Activated CD4-positive, alpha-beta T cell treated with anti-CD3 and anti-CD28 coated beads, Interleukin-10, Interleukin-2, amounts not matched to agents 100 ng/mL and 50 ng/mL, durations not matched to agents 16 hours and 8 hours (primary cell): ENCODE results near the gene EXOC4.

Experiments
- DNase-seq: peaks from one replicate; pipeline ENCODE4 v3.0.0-alpha.2; 2020

The EXOC4 gene

DNA sequence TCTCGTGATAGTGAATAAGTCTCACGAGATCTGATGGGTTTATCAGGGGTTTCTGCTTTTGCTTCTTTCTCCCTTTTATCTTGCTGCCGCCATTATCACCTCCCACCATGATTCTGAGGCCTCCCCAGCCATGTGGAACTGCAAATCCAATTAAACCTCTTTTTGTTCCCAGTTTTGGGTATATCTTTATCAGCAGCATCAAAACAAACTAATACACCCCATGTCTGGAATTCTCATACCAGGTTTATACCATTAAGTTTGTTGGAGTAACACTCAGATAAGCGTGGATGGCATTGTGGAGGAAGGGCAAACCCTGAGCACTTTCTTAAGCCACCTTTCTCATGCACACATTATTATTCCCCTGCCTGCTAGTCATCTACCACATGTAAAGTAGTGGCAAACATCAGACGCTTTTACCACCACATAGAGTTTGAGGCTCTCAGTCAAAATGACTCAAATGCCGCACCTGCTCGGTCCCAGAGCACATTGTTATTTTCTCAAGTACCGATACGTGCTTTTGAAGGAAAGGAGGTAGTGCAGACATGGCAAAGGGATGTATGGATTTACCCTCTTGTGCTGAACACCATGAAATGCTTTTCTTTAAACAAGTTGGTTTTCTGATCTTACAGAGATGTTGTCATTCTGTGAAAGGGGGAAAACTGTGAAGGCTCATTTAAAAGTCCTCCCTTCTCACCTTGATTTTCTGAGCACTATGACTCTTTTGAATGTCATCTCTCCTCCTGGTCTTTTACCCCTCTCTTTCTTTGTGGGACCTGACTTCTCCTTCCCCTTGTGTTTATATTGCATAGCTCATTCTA, 429.7 kb downstream of the EXOC4 start:
- DNase-seq = no peak

DNA sequence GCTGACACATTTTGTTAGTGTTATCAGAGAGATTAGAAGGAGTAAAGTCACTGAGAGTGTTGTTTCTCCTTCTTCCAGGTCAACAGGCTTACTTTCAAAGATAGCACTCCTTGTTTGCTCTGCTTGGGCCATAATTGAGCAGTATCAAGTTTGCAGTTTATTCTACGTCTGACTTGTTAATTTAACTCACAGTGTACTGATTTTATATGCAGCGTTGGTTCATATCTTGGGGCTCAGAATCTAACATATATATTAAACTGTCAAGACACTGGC, 430.2 kb downstream of the EXOC4 start:
- DNase-seq = no peak

DNA sequence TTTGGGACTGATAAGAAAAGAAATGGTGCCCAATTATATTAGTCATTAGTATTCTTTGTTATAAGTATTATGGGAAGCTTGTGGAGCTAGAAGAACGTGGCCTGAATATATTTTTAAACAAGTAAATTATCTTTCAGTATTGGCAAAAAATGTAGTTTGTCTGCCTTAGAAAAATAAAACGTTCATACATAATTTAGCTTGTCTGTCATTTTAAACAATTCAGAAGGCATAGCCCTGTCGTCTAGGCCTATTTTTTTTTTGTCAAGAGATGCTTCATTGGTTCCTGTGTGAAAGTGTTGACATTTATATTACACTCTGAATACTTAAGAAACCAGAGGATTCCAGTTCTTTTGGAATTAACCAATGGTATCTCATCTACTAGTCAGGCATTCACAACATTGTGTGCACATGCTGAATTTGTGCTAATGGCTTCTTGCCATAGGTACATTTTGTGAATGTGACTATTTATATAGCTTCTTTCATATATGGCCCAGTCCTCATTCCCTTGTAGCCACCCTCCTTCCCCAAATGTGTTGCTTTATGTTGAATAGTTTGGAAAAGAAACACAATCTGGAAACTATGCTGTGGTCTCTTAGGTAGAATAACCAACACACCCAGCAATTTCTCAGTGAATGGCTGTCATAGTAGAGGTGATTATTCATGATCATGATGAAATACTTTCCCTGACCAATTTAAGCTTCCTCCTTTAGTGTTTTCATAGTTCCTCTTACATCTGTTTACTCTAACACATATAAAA, 435.8 kb downstream of the EXOC4 start:
- no peak for DNase-seq

DNA sequence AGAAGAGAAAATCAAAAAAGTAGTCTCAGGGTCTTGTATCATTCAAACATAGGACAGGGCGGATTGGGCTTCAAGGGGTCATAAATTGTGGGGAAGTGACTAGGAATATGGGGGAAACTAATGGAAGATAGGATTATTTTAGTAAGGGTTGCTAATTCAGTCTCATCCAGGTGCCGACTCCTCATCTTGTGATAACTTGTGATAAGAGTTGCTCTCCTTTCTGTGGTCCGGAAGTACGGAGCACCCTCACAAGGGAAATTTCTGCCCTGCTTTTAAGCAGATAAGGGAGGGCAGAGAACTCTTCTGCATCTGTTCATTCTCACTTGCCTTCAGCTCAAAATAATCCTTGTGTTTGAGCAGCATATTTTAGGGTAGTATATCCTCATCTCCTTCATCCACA, 437.9 kb downstream of the EXOC4 start:
- no peak for DNase-seq

DNA sequence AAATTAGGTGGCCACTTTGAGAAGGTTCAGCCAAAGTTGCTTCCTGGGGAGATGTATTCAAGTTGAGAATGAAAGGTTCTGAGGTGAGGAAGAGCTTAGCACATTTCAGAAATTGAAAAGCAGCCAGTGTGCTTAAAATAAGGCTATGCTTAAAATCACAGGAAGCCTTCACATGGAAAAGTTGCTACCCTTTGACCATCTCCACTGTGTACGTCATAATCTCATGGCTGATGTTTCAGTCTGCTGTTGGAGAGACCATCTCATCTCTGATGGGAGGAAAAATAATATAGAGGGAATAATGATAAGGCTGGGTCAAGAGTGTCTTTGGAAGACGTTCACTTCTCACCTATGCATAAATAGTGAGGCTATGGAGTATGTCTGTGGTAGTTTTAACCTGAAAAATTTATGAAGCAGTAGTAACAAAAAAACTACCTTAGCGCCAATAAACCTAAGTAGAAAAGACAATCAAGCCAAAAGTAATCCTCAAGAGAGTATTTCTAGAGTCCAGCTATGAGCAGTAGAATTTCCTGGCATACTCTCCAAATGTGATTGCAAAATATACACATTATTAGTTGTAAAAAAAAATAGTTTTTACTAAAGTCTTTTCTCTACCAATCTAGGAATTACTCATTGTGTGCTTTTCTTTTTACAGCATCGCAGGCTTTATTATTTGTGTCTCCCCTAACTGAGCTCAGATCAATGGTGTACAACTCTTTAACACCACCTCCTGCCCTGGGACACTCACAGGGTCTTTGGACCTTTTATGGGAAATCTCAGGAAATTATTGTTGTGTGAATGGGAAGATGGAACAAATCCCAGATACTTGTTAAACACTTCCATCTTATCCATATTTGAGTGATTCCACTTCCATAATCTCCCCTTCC, 439.1 kb downstream of the EXOC4 start:
- DNase-seq = no peak

DNA sequence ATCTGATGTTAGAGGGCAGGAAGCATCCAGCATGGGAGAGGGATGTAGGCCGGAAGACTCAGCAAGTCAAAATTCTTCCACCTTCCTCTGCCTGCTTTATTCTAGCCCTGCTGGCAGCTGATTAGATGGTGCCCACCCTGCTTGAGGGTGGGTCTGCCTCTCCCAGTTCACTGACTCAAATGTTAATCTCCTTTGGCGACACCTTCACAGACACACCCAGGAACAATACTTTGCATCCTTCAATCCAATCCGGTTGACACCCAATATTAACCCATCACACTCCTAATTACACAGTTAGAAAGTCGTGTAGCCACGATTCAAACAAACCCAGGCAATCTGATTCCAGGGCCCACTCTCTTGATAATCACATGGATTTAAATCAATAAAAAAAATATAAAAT, 440.4 kb downstream of the EXOC4 start:
- DNase-seq = no peak

DNA sequence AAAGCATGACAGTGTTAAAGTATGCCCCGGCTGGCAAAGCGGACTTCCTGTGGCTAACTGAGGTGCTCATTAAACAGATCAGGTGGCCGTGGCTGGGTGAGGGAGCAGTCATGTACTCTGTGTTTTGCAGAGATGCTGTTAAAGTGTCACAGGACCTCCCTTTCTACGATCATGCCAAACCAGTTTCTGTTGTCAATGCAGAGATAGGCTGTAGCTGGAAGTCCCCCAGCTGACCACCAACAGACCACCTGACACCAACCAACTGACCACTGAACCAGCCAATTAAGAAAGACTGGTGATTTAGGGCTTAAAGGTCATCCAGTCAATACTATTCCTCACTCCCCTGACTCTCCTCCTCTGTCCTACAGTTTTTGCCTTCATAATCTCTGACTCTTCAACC, 443.2 kb downstream of the EXOC4 start:
- DNase-seq = no peak

DNA sequence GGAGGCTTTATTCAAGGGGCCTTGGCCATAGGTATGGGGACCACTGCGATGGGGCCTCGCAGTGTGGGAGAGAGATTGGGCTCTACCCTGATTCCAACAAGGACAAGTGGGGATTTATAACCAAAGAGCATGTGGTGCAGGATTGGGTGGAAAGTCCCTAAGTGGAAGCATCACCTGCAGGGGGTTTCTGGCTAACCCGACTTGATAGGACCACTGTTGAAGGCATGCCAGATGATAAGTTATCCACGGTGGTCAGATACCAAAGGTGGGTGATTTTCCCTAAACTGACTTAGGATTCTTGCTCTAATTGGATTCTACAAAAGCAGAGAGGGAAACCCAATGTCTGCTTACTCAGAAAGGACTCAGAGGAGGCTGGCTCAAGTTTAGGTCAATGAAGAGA, 444.7 kb downstream of the EXOC4 start:
- no peak for DNase-seq

DNA sequence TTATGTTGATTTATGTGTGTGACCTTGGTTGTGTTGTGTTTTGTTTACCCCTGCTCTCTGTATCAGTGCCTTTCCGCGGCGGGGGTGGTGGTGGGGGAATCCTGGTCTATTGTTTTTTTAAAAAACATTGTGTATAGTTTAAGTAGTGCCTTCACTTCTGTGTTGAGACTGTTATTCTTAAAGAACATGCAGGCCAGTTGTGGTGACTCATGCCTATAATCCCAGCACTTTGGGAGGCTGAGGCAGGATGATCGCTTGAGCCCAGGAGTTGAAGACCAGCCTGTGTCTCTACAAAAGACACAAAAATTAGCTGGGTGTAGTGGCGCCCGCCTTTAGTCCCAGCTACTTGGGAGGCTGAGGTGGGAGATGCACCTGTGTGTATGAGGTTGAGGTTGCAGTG, 445.2 kb downstream of the EXOC4 start:
- no peak for DNase-seq

DNA sequence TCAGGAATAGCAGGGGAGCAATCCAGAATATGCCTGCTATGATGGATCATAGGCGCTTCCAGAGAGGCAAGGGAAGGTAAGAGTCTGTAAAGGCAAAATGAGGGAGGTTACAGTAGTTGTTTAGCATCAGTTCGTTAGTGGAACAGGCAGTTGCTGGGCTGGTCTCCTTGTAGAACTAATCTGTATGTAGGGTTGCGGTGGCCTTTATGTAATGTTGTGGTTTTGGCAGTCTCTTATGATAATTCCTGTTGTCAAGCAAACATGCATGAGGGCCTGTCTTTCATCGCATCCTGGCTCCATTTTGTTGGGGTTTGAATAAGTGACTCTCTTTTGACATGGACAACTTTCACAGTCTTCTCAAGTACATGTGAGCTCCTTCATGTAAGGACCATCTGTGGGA, 446.5 kb downstream of the EXOC4 start:
- no peak for DNase-seq

DNA sequence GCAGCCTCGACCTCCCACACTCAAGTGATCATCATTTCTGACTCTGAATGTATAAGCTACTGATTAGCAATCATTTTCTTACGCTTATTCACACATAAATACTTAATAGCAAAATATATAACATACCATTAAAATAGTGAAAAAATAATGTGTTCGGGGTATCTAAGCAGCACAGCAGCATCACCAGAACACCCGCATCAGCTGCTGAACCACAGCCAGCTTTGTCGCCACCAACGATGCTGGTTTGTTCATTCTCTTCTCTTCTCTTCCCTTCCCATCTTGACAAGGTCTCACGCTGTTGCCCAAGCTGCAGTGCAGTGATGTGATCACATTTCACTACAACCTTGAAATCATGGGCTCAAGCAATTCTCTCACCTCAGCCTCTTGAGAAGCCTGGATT, 449.2 kb downstream of the EXOC4 start:
- no peak for DNase-seq

DNA sequence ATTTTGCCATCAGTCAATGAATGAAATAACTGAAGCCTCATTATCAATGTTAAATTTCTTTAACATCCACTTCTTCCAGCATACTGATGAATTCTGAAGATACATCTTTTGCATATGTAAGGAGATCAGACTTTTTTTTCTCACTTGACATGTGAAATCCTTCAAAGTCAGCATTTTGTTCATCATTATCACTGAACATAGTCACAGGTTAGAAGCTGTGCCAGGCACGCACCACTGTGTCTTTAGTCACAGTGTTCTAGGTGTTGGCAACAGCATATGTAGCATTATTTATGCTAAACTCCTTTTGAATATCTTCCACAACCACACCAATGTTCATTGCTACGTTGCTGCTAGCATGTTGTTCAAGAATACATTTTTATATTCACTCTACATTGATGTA, 450.1 kb downstream of the EXOC4 start:
- DNase-seq = no peak

DNA sequence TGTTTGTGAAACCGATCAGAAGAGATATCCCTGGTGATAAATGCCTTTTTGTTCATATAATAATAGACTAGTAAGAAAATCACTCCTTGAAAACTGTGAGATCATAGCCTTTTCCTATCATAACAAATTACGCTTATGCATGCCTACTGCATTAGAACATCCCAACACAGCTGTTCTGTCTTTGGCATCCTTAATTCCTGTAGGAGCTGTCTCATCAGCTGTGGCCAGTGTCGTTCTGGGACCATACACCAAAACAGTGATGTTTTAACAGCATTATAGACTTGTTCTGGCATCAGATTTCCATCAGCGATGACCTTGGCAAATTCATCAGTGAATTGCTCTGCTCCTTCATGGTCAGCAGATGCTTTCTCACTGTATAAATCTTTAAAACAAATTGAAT, 450.7 kb downstream of the EXOC4 start:
- no peak for DNase-seq

DNA sequence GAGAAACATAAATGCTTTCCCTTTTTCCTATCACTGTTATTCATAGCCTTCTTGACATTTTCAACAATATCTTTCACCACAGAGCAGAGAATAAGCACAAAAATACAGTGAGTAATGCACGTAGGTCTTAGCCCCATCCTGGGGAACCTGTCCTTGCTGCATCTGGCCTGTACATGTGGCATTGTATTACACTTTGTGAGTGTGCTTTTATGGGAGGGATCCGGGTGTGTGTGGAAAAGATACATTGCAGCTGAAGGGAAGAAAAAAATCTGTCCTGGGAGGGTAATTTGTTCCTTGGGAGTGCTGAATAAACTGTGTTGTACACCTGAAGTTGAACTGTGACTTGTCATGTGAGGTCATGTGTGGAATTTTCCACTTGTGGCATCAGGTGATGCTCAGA, 451.6 kb downstream of the EXOC4 start:
- DNase-seq = no peak

DNA sequence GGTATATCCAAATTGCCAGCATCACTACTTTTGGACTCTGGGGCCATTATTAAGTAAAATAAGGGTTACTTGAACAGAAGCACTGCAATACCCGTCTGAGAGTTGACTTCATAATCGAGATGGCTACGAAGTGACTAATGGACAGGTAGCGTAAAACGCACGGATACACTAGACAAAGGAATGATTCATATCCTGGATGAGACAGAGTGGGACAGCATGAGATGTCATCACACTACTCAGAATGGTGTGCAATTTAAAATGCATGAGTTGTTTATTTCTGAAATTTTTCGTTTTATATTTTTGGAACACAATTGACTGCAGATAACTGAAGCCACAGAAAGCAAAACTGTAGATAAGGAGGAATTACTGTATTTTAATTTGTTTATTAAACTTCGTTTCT, 452.7 kb downstream of the EXOC4 start:
- peak; percentile 38 for DNase-seq

DNA sequence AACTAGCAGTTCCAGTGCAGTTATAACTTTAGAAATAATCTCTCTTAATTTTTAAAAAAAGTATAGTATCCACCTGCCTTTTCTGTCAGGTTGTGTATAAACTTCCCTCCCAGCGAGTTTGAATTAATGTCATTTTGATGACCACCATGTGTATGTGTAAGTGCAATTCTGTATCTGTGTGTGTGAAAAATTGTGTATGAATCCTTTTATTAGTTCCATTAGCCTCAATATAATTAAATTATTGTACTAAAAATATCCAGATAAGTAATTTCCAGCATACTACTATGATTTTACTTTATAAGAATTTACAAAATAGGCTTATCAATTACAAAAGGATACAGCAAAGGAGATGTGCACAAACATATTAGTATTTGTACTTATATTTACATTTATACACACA, 453.1 kb downstream of the EXOC4 start:
- no peak for DNase-seq

DNA sequence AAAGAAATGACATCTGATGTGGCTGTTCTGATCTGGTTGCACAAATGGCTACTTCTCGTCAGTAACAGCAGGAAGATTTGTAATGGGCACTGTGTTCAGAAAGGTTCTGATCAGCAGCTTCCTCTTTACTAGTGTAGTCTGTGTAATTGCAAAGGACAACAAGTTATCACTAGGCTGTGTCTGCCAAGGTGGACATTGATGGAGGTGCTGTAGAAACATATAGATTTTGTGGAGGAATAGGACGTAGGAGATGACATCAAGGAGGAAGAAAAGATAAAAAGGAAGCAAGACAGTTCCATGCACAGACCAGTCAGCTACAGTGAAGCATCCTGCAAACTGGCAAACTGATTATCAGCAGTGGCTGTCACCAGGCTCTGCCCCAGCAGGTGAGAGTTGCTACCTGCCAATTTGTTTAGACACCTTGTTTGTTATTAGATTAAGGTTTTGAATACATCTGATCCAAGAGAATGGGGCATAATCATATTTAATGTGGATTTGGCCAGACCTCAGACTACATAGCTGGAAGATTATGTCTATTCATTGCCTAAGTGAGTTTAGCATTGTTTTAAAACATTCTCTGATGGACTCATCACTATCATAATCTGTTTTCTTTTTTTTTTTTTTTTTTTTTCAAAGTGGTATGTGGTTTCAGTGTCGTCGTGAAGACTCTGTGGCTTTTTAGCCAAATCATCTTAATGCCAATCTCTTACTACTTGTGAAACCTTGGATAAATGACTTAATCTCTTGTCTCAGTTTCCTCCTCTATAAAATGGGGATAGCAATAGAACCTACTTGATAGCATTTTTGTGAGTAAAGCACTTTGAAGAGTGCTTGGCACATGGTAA, 456.4 kb downstream of the EXOC4 start:
- peak; percentile 0 for DNase-seq

DNA sequence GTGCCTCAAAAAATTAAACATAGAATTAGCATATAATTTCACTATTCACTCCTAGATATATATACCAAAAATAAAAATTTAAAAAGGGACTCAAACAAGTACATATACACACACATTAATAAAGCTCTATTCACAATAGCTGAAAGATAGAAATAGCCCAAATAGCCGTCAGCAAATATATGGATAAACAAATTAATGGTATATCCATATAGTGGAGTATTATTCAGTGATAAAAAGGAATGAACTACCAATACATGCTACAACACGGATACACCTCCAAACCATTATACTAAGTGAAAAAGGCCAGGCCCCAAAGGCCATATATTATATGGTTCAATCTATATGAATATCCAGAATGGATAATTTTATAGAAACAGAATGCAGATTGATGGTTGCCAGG, 459.7 kb downstream of the EXOC4 start:
- no peak for DNase-seq

DNA sequence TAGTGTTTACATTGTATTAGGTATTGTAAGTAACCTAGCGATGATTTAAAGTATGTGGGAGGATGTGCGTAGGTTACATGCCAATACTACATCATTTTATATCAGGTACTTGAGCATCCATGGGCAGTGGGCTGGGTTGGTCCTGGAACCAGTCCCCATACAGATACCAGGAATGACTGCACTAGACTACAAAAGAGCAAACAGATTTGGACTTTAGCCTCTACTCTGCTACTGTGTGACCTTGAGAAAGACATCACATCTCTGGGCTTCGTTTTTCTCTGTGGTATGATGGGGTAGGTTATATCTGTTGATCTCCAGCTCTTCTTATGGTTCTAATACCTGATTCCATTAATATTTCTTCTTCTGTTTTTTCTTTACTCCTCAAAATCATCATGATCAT, 461.8 kb downstream of the EXOC4 start:
- DNase-seq = no peak

DNA sequence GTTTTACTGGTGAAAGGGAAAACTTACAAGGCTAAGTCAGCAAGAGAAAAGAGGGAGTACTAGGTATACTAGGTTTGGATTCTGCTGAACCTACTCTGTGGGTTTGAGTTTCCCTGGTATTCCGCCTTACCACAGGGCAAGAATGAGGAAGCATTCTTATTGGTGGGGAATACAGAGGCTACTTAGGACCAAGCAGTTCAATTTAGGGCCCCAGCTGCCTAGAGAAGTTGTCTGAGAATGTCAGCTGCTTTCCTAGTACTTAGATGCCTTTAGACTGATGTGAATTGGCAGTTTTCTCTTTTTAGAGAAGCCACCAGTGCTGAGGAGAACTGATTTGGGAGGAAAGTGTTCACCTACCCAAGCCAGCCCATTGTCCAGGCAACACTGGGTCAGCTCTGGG, 465.3 kb downstream of the EXOC4 start:
- DNase-seq = no peak

DNA sequence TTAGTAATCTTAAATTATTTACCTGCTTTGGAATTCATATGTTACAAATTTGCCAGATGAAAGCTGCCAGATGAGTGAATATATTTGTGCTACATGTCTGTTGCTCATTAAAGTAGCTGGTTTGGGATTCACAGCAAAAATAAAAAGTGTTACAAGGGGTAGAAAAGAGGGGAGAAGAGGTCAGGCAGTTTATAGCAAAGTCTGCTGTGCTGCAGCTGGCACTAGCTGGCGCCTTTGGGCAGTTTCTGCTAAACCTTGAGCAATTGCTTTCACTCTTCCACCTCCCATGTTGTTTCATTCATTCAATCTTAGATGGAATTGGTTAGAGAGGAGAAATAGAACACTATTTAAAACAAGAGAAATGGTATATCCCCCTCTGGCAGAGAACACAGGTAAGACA, 470.2 kb downstream of the EXOC4 start:
- DNase-seq = no peak

DNA sequence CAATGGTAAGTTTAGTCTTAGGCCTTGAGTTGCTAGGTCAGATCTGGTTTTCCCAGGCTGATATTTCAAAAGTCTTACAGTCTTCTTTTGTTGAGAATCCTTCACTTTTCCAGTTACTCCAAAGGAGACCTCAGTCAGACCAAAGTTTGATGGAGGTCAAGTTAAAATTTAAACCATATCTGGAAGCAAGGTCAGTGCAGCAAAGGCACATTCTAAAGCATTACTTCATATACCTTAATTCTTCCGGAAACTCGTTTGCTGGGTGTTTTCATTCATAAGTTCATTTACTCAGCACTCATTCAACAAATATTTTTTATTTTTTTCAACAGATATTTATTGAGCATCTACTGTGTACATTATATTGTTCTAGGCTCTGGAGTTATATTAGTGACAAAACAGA, 471.3 kb downstream of the EXOC4 start:
- DNase-seq = no peak

DNA sequence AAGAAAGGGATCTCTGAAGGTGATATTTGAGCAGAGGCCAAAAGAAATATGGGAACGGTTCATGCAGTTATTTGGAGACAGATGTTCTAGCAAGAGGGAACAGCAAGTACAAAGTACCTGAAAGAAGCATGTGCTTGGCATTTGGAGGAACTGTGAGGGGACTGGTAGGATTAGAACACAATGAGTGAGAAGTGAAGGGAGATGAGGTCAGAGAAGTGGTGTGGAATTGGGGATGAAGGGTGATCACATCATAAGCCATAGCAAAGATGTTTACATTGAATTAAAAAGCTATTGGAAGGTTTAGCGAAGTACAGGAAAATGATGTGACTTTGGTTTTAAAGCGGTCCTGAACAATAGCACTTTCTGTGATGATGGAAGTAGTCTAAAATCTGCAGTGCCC, 471.8 kb downstream of the EXOC4 start:
- no peak for DNase-seq
